DMS79 treated with DMSO at 0.1 percent for 48 hours (cell line): ENCODE measurements around the gene SPSB3.

Experiments
- DNase-seq: peaks from one replicate; lab custom pipeline; 2025; lab: John Stamatoyannopoulos, UW

Gene SPSB3

DNA sequence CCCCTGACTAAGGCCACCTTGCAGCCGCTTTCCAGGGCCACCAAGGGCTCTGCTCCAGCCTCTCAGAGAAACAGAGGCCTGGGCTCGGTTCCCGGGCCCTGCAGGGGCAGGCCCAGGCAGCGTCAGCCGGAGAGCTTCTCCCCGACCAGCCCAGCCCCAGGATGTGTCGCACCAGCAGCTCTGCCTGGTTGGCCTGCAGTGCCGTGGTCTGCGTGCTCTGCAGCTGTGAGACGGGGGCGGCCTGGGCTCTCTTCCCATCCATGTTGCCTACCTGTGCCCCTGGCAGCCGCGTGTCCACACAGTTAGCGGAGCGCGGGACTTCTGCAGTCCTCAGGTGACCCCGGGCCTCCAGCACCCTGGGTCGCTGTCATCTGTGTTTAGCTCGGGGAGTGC, 6.3 kb upstream of the SPSB3 start:
- DNase-seq, result no peak

DNA sequence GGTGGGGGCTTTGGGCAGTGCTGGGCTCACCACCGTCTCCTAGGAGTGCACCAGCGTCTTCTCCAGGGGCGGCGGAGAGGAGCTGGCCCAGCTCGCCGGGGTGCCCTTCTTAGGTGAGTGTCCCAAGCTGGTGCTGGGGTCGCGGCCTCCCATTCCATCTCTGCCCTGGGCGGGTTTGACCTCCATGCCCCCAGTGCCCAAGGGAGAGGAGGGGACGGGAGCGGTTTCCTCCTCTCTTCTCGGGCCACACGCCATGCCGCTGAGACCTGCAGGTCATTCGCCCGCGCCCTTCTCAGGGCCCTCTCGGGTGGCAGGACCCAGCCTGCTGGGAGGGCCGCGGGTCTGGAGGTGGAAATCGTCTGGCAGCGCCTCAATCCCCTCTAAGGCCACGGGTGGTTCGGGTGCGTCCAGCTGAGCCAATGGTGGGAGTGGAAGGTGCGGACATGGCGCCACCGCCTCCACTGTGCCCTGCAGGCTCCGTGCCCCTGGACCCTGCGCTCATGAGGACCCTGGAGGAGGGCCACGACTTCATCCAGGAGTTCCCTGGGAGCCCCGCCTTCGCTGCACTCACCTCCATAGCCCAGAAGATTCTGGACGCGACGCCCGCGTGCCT, 5.8 kb upstream of the SPSB3 start:
- DNase-seq, result no peak

DNA sequence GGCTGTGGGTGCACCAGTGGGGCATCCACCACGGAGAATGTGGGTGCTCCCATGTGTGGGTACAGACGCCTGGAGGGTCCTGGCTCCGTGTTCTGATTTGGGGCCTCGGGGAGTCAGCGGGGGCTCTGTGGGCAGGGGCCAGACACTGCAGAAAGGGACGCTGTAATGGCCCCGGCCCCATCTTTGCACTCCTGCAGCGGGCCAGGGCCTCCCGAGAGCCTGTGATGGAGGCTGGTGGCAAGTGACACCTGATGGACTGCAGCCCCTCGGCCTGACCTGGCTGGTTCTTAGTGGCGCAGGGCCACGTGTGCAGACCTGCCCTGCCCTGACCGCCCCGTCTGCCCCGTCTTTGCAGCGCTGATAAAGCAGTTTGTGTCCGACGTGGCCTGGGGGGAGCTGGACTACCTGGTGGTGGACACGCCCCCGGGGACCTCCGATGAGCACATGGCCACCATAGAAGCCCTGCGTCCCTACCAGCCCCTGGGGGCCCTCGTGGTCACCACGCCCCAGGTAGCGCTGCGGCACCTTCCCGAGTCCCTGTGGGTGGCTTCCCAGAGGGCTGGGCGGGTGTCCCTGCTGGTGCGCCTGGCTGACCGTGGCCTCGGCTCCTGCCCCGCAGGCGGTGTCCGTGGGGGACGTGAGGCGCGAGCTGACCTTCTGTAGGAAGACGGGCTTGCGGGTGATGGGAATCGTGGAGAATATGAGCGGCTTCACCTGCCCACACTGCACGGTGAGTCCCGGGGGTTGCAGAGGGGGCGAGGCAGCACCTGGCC, 5.1 kb upstream of the SPSB3 start:
- no peak for DNase-seq

DNA sequence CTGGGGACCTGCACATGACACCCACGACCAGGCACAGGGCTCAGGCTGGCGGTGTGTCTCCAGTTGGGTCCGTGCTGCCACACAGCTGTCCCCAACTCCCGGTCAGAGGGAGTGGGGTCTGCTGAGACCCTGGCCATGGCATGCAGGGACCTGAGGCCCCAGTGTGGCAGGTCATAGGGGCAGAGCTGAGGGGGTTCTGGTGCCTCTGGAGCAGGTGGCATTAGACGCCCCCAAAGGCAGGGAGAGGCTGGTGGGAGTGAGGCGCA, 4.6 kb upstream of the SPSB3 start:
- DNase-seq, result no peak

DNA sequence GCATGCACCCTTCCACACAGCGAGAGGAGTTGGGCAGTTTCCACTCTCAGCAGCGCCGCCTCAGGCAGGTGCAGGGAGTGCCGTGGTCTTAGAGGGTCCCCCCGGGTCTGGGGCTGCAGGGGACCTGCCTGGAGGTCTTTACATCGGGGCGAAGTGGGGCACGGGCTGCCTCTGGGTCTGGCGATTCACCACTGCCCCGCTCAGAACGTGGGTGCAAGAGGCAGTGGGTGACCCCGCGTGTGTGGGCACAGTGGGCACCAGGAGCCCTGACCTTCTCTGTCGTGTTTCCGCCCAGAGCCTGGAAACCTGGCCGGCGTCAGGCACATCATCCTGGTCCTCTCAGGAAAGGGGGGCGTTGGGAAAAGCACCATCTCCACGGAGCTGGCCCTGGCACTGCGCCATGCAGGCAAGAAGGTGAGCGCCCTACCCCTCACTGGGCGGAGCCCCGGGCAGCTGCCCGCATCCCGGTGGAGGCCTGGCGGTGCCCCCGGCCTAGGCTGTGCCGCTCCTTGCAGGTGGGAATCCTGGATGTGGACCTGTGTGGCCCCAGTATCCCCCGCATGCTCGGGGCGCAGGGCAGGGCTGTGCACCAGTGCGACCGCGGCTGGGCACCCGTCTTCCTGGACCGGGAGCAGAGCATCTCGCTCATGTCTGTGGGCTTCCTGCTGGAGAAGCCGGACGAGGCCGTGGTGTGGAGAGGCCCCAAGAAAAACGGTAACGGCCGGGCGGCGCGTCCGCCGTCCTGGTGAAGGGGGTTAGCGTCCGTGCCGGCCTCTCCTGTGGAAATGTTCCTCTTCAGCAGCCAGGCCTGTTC, 4.1 kb upstream of the SPSB3 start:
- no peak for DNase-seq

DNA sequence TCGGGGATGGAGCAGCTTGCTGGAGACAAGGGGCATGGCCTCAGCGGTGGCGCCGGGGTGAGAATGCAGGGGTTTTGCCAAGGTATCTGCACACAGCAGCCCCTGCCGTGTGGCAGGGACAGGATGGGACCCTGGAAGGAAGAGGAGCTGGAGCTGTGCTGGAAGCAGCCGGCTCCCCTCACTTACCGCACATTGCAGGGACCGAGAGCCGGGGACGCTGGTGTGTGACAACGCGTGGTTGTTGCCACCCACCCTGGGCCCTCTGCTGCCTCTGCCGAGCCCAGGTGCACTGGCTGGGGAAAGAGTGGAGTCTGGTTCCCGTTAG, 3.4 kb upstream of the SPSB3 start:
- DNase-seq, result no peak

DNA sequence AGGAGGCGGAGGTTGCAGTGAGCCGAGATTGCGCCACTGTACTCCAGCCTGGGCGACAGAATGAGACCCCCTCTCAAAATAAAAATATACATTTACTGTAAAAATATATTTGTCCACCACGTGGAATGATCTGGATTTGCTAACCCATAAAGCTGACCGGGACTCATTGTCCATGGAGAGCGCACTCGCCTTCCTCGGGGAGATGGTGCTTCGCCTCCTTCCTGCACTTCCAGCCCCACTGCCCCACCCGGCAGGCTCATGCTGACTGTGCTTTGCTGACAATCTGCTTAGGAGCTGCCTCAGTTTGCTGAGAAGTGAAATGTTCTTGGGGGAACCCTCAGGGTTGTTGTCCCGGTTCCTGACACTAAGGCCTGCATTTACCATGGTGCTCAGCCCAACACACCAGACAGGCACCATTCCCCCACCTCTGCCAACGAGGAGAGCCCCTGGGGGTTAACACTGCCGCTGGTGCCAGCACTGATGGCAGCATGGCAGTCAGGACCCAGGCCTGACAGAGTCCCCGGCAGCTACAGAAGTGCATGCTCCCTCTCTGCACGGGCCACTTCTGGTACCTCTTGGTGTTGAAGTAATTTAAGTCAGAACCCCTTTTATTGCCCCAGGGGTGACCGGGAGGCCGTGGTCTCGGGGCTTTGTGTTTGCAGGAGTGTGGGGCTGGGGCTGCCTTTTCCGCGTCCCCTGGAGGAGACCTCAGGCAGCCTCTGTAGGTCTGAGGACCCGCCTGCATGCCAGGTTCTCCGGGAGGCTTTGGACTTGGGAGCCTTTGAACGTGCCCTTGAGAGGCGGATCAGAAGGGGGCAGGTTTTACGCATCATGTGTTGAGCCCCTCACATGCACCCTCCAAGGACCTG, 2.8 kb upstream of the SPSB3 start:
- no peak for DNase-seq

DNA sequence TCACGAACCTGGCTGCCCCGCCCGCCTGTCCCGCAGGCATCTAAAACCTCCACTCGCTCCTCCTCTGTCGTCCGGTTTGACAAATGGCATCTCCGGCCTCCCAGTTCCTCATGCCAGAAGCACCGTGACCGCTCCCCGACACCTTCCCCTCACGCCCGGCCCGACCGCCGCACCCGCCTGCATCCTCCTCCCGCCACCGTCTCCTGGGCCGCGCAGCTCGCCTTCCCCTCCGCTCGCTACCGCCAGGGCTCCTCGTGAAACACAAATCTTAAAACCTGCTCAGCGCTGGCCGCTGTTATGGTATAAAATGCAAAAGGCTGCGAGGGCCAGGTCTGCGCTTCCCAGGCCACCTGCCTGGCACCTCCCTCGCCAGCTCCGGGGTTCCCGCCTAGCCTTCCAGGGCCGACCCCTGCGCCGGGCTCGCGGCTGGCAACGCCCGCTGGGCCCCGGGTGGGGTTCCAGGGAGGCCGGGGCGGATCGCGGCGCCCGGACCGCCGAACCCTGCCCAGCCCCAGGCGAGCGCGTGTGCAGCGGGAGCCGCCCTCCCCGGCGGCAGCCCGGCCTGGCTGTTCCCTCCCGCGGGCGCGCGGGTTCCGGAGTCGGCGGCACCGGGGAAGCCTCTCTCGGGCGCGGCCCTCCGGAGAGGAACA, 488 bp downstream of the SPSB3 start:
- DNase-seq, result no peak

DNA sequence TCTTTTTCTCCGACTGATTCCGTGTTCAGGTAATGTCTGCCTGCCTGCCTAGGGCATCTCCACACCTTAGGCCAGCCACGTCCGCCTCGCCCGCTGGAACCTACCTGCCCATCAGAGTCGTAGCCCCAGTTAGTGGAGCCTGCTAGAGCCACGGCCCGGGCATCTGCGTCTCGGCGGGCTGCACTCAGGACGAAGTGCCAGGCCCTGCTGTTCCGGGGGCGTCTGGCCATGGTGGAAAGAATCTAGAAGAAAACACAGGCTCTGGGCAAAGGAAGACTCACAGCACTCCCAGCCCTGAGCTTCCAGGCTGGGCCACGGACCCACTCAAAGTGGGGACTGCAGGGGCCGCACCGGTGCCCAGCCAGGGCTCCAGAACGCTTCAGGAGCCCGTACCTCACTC, 1.1 kb downstream of the SPSB3 start:
- DNase-seq, result no peak

DNA sequence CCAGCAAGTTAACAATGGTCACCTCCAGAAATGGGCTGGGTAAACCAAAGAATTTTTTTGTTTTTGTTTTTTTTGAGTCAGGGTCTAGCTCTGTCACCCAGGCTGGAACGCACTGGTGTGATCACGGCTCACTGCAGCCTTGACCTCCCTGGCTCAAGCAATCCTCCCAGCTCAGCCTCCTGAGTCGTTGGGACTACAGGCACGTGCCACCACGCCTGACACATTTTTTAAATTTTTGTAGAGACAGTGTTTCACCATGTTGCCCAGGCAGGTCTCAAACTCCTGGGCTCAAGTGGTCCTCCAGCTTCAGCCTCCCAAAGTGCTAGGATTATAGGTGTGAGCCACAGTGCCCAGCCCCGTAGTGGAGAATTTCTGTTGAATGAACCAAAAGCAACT, 1.7 kb downstream of the SPSB3 start:
- no peak for DNase-seq

DNA sequence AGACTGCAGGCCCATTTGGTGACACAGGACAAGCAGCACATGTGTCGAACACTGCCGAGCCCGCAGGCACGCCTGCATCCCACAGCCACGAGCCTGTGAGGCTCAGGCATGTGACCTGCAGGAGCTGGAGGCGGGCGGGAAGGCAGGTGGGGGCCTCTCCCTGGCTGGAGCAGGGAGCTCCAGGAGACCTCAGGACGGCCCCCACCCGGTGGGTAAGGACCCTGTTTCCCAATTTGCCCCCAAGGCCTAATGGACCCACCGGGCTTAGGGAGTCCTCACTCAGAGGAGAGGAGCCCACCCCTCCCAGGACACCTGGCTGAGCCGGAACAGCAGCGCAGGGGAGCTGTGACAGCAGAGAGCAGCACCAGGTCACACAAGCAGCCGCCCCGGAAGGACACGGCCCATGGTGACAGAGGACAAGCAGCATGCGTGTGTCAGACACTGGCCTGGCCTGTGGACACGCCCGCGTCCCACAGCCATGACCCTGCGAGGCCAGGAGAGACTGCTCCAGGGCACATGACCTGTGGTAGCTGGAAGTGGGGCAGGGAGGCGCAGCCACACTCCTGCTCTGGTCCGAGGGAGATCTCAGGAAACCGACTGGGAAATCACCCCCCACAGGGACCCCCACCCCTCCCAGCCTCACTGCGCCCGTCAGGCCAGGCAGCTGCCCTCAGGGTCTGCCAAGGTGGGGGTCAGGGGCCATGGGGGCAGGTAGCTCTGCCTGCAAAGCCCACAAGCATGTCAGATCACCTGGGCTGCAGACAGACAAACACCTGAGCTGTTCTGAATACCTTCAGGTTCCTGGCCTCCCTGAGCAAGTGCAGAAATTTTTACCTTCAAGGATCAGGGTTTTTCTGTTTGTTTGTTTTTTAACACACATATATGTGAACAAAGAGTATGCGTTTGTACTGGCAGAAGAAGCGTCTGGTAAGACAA, 2.4 kb downstream of the SPSB3 start:
- DNase-seq, result no peak

DNA sequence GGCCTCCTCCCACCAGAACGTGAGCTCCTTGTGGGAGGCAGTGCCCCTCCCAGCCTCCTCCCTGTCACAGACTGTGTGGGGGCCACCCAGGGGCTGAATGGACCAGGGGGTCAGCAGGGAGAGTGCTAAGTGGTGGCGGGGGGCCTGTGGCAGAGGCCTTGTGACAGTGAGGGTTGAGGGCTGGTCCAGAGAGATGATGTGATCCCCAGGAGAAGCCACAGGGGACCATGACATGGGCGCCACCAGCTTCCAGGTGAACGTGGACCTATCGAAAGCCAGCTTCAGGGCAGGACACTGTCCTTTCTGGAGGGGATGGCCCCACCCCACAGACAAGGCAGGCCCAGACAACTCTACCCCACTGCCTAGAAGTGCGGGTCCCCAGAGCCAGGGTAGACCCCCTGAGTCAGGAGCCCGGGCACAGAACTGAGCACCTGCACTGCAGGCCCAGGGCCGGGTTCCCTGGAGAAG, 3.1 kb downstream of the SPSB3 start:
- no peak for DNase-seq

DNA sequence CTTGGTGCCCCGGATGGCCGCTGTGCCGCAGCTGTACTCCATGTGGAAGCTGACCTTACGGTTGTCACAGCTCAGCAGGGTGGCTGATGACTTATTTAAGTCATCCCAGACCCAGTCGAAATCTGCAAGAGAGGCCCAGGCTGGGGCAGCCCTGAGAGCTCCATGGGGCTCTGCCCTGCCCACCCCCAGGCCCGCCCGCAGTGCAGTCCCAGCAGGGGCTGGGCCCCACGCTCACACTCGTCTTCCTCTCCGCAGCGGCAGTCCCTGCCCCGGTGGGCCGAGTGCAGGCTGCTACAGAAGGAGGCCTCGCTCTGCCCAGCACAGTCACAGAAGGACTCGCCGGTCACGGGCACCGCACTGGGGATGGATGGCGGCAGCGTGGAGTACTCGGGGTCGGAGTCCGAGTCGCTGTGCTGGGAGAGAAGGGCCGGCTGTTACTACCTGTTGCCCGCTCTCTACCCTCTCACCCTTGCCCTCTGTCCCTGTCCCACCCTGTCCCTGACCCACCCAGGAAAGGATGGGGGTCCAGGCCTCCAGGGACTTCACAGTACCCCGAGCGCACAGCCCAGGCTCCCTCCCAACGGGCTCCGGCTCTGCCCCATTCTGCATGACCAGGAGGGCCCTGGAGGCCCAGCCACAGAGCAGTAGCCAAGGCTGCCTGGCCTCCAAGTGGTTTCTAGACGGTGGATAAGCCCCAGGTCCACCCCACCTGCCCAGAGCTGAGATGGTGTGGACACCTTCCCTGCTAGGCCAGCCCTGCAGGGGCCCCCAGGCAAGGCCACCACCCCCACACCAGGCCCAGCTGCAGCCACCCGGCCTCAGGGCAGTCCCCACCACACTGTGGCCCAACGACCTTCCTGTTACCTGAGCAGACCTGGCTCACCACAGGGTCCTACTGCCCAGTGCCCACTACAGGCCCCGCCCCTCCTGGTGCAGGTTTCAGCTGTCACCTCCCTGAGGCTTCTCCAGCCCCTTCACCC, 3.9 kb downstream of the SPSB3 start:
- no peak for DNase-seq

DNA sequence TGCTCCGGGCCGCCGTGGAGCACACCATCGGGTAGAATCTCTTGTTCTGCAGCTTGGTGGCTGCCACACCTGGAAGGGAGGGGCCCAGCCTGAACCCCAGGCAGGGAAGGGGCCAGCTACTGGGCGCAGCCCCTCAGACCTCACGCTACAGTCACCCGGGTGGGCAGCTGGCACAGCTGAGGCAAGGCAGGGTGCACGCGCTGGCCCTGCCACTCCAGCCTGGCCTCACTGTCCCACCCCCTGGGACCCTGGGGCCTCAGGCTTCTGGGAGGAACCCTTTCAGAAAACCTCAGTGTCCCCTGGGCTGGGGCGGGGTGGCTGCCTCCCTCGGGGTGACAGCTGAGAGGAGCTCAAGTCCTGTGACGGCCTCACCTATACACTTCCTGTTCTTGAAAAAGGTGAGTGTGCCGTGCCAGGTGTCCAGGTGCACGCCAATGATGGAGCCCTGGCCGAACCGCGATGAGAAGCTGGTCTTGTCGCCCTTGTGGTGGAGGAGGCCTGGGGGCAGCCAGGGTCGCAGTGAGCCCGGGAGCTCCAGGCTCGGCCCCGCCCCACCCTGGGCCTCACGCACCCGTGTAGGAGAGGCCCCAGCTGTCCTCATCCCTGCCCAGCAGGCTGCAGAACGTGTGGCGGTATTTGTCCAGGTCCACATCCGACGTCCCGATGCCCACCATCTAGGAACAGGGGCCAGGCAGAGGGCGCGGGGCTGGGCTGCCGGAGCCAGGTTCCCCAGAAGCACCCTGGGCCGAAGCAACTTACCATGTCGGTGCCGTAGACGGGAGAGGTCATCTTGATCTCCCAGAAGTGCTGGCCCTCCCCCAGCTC, 4.8 kb downstream of the SPSB3 start:
- no peak for DNase-seq

DNA sequence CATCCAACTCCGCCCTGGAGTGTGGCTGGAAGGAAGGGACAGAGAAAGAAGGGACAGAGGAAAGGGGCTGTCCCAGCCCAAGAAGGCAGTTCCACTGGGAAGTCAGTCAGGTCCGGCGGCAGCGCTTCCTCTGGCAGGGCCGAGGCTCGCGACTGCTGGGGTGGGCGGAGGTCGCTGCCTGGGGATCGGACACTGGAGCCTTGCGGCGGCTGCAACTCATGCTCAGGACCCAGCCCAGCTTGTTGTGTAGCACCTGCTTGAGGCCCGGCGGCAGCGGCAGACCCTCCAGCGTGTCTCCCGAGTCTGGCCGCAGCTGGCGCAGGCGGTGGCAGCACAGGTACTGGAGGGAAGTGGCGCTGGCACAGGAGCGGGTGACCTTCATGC, 5.4 kb downstream of the SPSB3 start:
- DNase-seq, result no peak

DNA sequence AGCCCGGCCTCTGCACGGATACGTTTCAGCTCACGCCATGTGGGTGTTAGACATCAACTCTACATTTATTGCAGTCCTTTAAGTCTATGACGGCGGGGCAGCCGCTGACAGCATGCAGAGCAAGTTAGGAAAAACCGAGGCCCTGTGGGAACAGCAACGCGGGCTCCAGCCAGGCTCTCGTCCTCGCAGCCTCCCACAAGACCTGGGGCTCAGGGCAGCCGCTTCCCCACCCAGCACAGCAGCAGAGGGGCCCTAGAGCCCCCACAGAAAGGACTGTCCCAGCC, 5.8 kb downstream of the SPSB3 start:
- no peak for DNase-seq

DNA sequence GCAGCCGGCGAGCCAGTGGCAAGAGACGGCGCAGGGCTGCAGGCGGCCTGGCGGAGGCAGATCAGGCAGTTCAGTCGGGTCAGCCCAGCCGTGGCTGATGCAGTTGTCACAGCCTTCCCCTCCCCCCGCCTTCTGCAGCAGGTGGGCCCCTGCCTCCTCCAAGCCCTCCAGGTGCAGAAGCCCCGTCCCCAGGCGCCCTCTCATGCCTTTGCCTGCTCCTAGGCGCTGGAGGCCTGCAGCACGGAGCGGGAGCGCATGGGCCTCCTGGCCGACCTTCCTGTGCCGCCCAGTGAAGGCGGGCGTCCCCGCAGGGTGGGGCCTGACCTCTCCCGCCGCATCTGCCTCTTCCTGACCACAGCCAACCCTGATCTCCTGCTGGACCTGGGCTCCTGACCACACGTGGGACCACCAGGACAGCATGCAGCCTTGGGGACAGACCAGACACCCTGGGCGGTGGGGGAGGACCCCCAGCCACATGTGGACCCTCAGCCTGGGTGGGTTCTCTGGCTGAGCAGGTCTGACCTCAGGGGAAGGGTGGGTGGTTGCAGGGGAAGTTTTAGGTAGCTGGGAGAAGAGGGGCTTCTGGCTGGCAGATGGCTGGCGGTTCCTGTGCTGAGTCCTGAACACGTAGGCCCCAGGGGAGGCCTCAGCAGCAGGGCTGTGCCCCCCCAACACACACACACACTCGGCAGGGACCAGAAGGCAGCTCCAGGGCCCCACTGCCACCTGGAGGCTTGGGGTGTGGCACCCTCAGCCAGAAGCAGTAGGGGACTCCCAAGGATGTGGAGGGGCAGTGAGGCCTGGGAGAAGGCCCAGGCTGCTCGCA, 6.3 kb downstream of the SPSB3 start:
- no peak for DNase-seq
